CD4-positive, alpha-beta T cell treated with Interleukin-1 beta for 1 hour (primary cell): ENCODE measurements around the gene RTBDN.

Experiments
- DNase-seq, 2 donors: peaks; one replicate each; pipeline ENCODE4 v3.0.0-alpha.2; 2020 to 2022

Gene RTBDN

GRCh38 chr19:12791345-12792050, 42.9 kb downstream of the RTBDN start, which contains the start of gene JUNB:
JUNB (plus strand) TSS chr19:12791486; CDS start chr19:12791772, 286 bp downstream.
- peak; percentile 99 for DNase-seq

- peak in 1 of 2 donors; percentile 39 for DNase-seq
Observed at GRCh38 chr19:12790628-12791344, 43.6 kb downstream of the RTBDN start.

DNA sequence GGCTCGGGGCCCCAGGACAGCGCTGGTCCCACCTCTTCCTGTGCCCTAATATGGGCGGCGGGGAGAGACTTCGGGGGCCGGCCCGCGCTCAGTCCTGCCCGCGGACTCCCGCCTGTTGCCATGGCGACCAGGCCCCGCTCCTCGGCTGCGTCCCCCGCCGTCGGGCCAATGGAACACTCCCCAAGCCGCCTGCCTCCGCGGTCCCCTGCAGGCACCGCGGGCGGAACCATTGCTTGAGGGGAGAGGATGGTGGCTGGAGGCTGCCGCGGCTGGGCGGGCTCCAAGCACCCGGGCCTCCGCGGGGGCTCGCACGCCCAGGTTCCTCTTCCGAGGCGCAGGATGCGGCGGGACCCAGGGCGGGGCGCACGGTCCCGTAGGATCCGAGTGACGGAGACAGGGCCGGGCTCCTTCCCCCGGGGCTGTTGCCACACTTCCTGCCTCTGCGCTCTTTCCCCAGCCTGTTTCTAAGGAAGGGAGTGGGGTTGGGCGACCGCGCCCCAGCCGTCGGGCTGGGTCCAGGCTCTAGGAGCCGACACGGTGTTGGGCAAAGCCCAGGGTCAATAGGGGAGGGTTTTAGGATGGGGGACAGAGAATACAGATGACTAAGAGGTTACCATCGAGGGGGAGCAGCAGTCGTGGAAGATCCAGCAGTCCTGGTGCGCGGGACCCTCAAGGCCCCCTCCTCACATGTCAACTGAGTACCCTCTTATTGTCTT, 44.3 kb downstream of the RTBDN start:
- peak; percentile 97 to 99 for DNase-seq

GRCh38 chr19:12789098-12789903, 45.1 kb downstream of the RTBDN start:
- DNase-seq, result no peak

DNA sequence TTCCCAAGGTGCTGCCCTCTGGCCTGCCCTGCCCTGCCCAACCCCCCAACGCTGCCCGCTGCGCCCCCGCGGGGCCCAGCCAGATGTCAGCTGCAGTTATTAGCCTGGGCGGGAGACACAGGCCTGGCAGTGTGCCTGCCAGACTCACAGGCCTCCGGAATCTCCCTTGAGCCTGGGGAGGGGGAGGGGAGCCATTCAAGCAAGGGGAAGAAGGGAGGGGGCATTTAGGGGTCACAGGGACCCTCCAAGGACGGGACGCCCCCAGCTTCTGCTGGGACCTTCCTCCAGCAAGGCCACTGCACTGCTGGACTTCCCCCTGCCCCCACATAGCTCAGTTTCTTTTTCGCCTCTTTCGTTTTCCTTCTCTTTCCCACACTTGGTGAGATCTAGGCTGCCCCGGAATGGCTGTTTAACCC, 45.7 kb downstream of the RTBDN start:
- peak; percentile 80 to 86 for DNase-seq

GRCh38 chr19:12788042-12788681, 46.2 kb downstream of the RTBDN start:
- DNase-seq, result no peak

GRCh38 chr19:12787458-12787857, 46.9 kb downstream of the RTBDN start:
- no peak for DNase-seq

GRCh38 chr19:12786952-12787351, 47.4 kb downstream of the RTBDN start:
- DNase-seq, result no peak

- DNase-seq, result peak; percentile 45 to 87
Observed at GRCh38 chr19:12786141-12786870, 48.1 kb downstream of the RTBDN start.

- peak in 1 of 2 donors; percentile 57 for DNase-seq
Observed at GRCh38 chr19:12785431-12786031, 48.8 kb downstream of the RTBDN start.

GRCh38 chr19:12784871-12785430, 49.4 kb downstream of the RTBDN start:
- peak; percentile 74 to 79 for DNase-seq

DNA sequence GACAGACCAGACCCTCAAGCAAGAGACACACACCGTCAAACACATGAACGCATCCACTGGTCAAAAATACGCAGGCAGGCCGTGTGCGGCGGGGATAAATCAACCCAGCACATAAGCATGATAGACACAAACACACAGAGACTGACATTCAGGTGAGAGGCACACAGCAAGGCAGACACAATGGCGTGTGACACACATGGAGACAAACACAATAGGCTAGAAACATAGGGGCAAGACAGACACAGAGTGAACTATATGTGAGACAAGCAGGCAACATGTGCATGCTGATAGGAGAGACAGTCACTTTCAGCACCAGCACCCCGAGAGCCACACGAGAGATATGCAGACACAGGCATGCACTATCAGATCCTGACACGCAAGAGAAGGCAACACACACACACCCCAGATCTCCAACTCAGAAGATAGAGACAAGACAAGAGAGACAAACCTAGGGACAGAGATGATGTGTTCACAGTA, 49.9 kb downstream of the RTBDN start:
- DNase-seq, result peak; percentile 47 to 50

DNA sequence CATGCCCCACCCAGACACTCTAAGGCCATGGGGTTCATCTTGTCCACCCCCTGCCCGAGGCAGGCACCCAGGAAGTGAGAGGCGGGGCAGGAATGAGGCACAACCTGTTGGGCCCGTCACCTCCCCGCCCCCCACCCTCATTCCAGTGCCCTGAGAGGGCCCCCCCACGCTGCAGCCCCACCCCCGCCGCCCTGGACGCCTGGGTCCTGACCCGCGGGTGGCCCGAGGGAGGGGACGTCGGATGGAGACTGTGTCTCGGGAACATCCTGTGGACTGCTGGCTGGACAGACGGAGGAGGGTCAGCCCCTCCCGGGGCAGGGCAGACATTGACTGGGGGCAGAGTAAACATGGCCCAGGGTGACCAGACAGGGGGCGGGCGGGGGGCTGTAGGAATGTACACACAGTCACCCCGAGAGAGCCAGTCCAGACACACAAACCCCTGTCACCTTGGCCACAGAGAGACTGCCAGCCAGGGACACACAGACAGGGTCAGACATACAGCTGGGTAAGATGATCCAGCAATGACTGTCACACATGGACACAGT, 50.5 kb downstream of the RTBDN start:
- DNase-seq, result peak; percentile 47 to 65

- peak in 1 of 2 donors; percentile 40 for DNase-seq
Observed at GRCh38 chr19:12783291-12783848, 51.0 kb downstream of the RTBDN start.

DNA sequence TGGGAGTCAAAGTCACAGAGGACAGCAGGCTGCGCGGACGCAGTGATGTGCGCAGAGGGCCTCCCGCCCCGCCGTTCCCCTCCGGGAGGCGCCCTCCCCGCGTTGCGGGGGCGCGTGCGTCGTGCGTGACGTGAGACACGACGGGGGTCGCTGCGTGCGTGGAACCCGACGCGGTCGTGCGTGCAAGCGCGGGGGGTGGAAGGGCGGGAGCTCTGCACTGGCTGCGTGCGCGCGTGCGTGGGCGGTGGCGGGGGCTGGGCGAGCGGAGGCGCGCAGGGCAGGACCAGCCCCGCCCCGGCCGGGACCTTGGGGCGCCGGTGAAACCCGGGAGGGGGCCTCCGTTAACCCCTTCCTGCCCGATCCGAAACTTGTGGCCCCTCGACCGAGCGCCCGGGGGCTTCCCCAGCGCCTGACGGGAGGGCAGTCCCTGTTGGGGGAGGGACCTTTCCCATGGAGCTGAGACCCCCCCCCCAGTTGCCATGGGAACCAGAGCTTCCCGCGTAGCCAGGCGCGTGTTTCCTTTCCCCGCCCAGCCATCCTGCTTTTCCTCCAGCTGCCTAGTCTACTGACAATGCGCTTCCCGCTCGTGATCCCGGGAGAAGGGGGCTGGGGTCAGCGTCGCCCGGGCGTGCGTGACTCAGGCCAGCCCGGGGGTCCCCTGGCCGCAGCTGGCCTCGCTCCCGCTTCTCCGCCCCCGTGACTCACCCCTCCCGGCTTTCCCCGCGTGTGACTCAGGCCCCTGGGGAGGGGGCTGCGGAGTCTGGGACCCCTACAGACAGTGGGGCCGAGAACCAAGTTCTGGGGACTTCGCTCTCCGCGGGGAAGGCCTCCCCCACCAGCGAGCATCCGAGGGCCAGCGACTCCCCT, 51.7 kb downstream of the RTBDN start:
- peak; percentile 94 to 97 for DNase-seq

GRCh38 chr19:12782174-12782423, 52.3 kb downstream of the RTBDN start:
- no peak for DNase-seq

DNA sequence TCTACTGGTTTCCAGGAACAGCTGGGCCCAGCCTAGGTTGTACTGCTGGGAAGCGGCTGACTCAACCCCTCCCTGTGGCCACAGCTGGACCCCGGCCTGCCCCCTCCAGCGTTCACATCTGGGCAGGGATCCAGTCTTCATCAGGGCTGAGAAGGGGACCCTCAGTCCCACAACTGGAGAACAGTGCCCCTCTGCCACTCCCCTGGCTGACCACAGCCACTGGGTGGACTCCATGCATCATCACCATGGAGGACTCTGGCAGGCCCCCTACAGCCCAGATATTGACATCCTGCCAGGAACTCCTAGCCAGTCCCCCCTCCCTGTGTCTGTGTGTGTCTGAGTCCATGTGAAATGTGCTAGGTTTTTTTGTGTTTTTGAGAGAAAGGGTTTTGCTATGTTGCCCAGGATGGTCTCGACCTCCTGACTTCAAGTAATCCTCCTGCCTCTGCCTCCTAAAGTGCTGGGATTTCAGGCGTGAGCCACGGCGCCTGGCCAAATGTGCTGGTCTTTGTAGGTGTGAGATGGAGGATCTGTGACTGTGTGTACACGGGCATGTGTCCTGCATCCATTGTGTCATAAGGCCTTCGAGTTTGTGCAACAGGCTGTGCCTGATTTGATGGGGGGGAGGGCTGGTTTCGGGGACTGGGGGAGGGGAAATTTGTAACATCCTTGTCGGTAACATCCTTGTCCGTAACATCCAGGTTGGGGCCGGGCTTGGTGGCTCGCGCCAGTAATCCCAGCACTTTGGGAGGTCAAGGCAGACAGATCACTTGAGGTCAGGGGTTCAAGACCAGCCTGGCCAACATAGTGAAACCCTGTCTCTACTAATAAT, 55.0 kb downstream of the RTBDN start:
- DNase-seq, result no peak

- DNase-seq, result no peak
Observed at GRCh38 chr19:12778905-12779161, 55.5 kb downstream of the RTBDN start.
